ENCODE results near the gene SDR39U1.

DNA sequence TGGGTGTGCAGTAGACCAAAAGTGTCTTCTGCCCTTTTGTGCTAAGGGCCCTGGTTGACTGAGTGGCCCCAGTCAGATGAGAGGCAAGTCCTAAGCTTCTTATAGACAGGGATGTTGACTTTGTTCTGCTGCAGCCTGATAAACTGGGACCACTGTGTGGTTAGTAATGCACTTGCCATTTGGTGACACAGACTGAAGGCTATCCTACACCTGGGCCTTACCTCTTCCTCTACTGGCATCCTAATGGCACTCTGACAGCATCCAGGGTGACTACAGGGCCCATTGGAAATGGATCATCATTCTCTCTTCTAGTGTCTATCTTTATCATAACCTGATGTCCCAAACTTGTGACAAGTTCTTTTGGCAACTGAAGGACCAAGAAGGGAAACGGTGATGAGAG, 3.3 kb downstream of the SDR39U1 start:
- TF ChIP-seq FOXP2 (optimal IDR thresholded peaks at IDR 0.05; ENCODE audit: control extremely low read depth, extremely low read length, insufficient read depth) (no peak), EZH2 (IDR thresholded peaks at IDR 0.05) (no peak), POLR2AphosphoS5 (IDR thresholded peaks at IDR 0.05; ENCODE audit: borderline replicate concordance, low read depth, low read length) (no peak)
